ENCODE measurements around the gene STXBP5L. TPM values are rescaled to one million over a fixed set of nuclear protein-coding genes. Genes with fewer than 3 reads are reported as not detected.

Gene STXBP5L
- polyA plus RNA-seq (2013, experiment 1 of 2) = not detected
- not detected for polyA plus RNA-seq (2013, experiment 2 of 2)

GRCh38 chr3:120908030-120908794 lies at the start of gene STXBP5L:
Gene STXBP5L, plus strand, starts transcription at chr3:120908205. Its CDS starts 1,374 bp downstream, at chr3:120909579.
- H3K18ac ChIP-seq (ENCODE audit: low read depth in 1 of 2, low read length in 2 of 2) = no peak within 1 kb of the TSS
- H2BK12ac ChIP-seq (ENCODE audit: low read length in 2 of 2) = no peak within 1 kb of the TSS
- no peak within 1 kb of the TSS for H2AK5ac ChIP-seq (ENCODE audit: low read length, severe bottlenecking)
- no peak within 1 kb of the TSS for H3K14ac ChIP-seq (ENCODE audit: low read length in 2 of 2)
- H3K36me3 ChIP-seq (ENCODE audit: control insufficient read depth in 1 of 2, insufficient read depth in 2 of 2, low read depth in 1 of 2, low read length in 2 of 2) = no peaks in the 10 kb centered on the region
- H3K23ac ChIP-seq (ENCODE audit: low read length in 2 of 2) = no peak within 1 kb of the TSS
- H2BK15ac ChIP-seq (ENCODE audit: low read depth, poor library complexity, severe bottlenecking) = no peak within 1 kb of the TSS
- DNase-seq = peak; percentile 63
- no peak within 1 kb of the TSS for H4K8ac ChIP-seq (ENCODE audit: low read length)
- peak within 1 kb of the TSS; percentile 60 for H2AFZ ChIP-seq (ENCODE audit: low read depth, low read length)
- no peak within 1 kb of the TSS for H3K9ac ChIP-seq (ENCODE audit: low read length)
- H3K79me1 ChIP-seq (replicated peaks; ENCODE audit: low read length, poor library complexity, severe bottlenecking) = no peaks in the 10 kb centered on the region
- H3K4me3 ChIP-seq (ENCODE audit: insufficient read depth in 1 of 2, low read depth in 1 of 2, low read length in 2 of 2) = peak within 1 kb of the TSS; percentile 53 to 68
- H3K9me3 ChIP-seq (ENCODE audit: control insufficient read depth, low read length) = no peaks in the 10 kb centered on the region
- 1% methylated on average over 78 of the region's 83 CpGs for WGBS
- H3K27ac ChIP-seq (ENCODE audit: low read length, poor library complexity, severe bottlenecking) = no peak within 1 kb of the TSS
- no peak within 1 kb of the TSS for H4K91ac ChIP-seq (ENCODE audit: low read length)
- H3K4me1 ChIP-seq (ENCODE audit: control insufficient read depth, insufficient read depth, low read depth, low read length) = peaks cover 14% of the 10 kb centered on the region
- H3K27me3 ChIP-seq (ENCODE audit: control insufficient read depth in 1 of 2, insufficient read depth in 1 of 2, low read length in 2 of 2) = peaks cover 22 to 44% of the 10 kb centered on the region in 2 experiments
- no peak within 1 kb of the TSS for H3K4ac ChIP-seq (ENCODE audit: low read depth in 1 of 2, low read length in 2 of 2)
- H3K4me2 ChIP-seq (ENCODE audit: low read length, poor library complexity, severe bottlenecking) = peak within 1 kb of the TSS; percentile 99
- H2BK120ac ChIP-seq (ENCODE audit: low read depth, low read length) = no peak within 1 kb of the TSS
- H2BK5ac ChIP-seq (ENCODE audit: low read depth, low read length, poor library complexity, severe bottlenecking) = peak within 1 kb of the TSS; percentile 44

GRCh38 chr3:120858521-120858920 lies 49.5 kb upstream of the STXBP5L start:
- no peak overlapping the region for H3K4me3 ChIP-seq (ENCODE audit: insufficient read depth in 1 of 2, low read depth in 1 of 2, low read length in 2 of 2)
- H3K9me3 ChIP-seq (ENCODE audit: control insufficient read depth, low read length) = no peaks in the 10 kb centered on the region
- no peak overlapping the region for H3K4ac ChIP-seq (ENCODE audit: low read depth in 1 of 2, low read length in 2 of 2)
- H3K79me1 ChIP-seq (replicated peaks; ENCODE audit: low read length, poor library complexity, severe bottlenecking) = no peaks in the 10 kb centered on the region
- H2AFZ ChIP-seq (ENCODE audit: low read depth, low read length) = no peak overlapping the region
- WGBS = 73% methylated on average over 2 of the region's 3 CpGs
- H2BK120ac ChIP-seq (ENCODE audit: low read depth, low read length) = no peak overlapping the region
- no peak overlapping the region for H3K4me2 ChIP-seq (ENCODE audit: low read length, poor library complexity, severe bottlenecking)
- H3K18ac ChIP-seq (ENCODE audit: low read depth in 1 of 2, low read length in 2 of 2) = no peak overlapping the region
- H3K14ac ChIP-seq (ENCODE audit: low read length in 2 of 2) = no peak overlapping the region
- no peaks in the 10 kb centered on the region for H3K27me3 ChIP-seq (ENCODE audit: control insufficient read depth in 1 of 2, insufficient read depth in 1 of 2, low read length in 2 of 2)
- H3K27ac ChIP-seq (ENCODE audit: low read length, poor library complexity, severe bottlenecking) = no peak overlapping the region
- no peak overlapping the region for H2BK5ac ChIP-seq (ENCODE audit: low read depth, low read length, poor library complexity, severe bottlenecking)
- no peak overlapping the region for H2BK15ac ChIP-seq (ENCODE audit: low read depth, poor library complexity, severe bottlenecking)
- no peak overlapping the region for H3K9ac ChIP-seq (ENCODE audit: low read length)
- no peak overlapping the region for H2BK12ac ChIP-seq (ENCODE audit: low read length in 2 of 2)
- no peak overlapping the region for H4K8ac ChIP-seq (ENCODE audit: low read length)
- H3K23ac ChIP-seq (ENCODE audit: low read length in 2 of 2) = no peak overlapping the region
- no peaks in the 10 kb centered on the region for H3K4me1 ChIP-seq (ENCODE audit: control insufficient read depth, insufficient read depth, low read depth, low read length)
- H4K91ac ChIP-seq (ENCODE audit: low read length) = no peak overlapping the region
- no peak overlapping the region for H2AK5ac ChIP-seq (ENCODE audit: low read length, severe bottlenecking)
- DNase-seq = no peak
- H3K36me3 ChIP-seq (ENCODE audit: control insufficient read depth in 1 of 2, insufficient read depth in 2 of 2, low read depth in 1 of 2, low read length in 2 of 2) = no peaks in the 10 kb centered on the region

- no peaks in the 10 kb centered on the region for H3K9me3 ChIP-seq (ENCODE audit: control insufficient read depth, low read length)
- H3K14ac ChIP-seq (ENCODE audit: low read length in 2 of 2) = no peak overlapping the region
- no peak overlapping the region for H4K8ac ChIP-seq (ENCODE audit: low read length)
- no peak overlapping the region for H3K4ac ChIP-seq (ENCODE audit: low read depth in 1 of 2, low read length in 2 of 2)
- no peak overlapping the region for H3K9ac ChIP-seq (ENCODE audit: low read length)
- H3K4me2 ChIP-seq (ENCODE audit: low read length, poor library complexity, severe bottlenecking) = no peak overlapping the region
- no peak overlapping the region for H2BK15ac ChIP-seq (ENCODE audit: low read depth, poor library complexity, severe bottlenecking)
- 61% methylated on average over 5 of the region's 5 CpGs for WGBS
- no peak for DNase-seq
- H2AK5ac ChIP-seq (ENCODE audit: low read length, severe bottlenecking) = no peak overlapping the region
- H3K79me1 ChIP-seq (replicated peaks; ENCODE audit: low read length, poor library complexity, severe bottlenecking) = no peaks in the 10 kb centered on the region
- no peak overlapping the region for H4K91ac ChIP-seq (ENCODE audit: low read length)
- H3K4me1 ChIP-seq (ENCODE audit: control insufficient read depth, insufficient read depth, low read depth, low read length) = no peaks in the 10 kb centered on the region
- H3K36me3 ChIP-seq (ENCODE audit: control insufficient read depth in 1 of 2, insufficient read depth in 2 of 2, low read depth in 1 of 2, low read length in 2 of 2) = no peaks in the 10 kb centered on the region
- no peak overlapping the region for H3K4me3 ChIP-seq (ENCODE audit: insufficient read depth in 1 of 2, low read depth in 1 of 2, low read length in 2 of 2)
- no peak overlapping the region for H2AFZ ChIP-seq (ENCODE audit: low read depth, low read length)
- no peak overlapping the region for H3K18ac ChIP-seq (ENCODE audit: low read depth in 1 of 2, low read length in 2 of 2)
- H3K27me3 ChIP-seq (ENCODE audit: control insufficient read depth in 1 of 2, insufficient read depth in 1 of 2, low read length in 2 of 2) = peaks cover 0 to 2% of the 10 kb centered on the region in 2 experiments
- no peak overlapping the region for H3K27ac ChIP-seq (ENCODE audit: low read length, poor library complexity, severe bottlenecking)
- H3K23ac ChIP-seq (ENCODE audit: low read length in 2 of 2) = no peak overlapping the region
- H2BK5ac ChIP-seq (ENCODE audit: low read depth, low read length, poor library complexity, severe bottlenecking) = no peak overlapping the region
- no peak overlapping the region for H2BK120ac ChIP-seq (ENCODE audit: low read depth, low read length)
- no peak overlapping the region for H2BK12ac ChIP-seq (ENCODE audit: low read length in 2 of 2)
These were observed 43.5 kb upstream of the STXBP5L start for GRCh38 chr3:120864541-120864940.

- Histone ChIP-seq H2BK120ac (ENCODE audit: low read depth, low read length) (no peak overlapping the region), H3K23ac (ENCODE audit: low read length in 2 of 2) (no peak overlapping the region), H3K4me1 (ENCODE audit: control insufficient read depth, insufficient read depth, low read depth, low read length) (no peaks in the 10 kb centered on the region), H2BK12ac (ENCODE audit: low read length in 2 of 2) (no peak overlapping the region), H2BK15ac (ENCODE audit: low read depth, poor library complexity, severe bottlenecking) (no peak overlapping the region), H3K4me3 (ENCODE audit: insufficient read depth in 1 of 2, low read depth in 1 of 2, low read length in 2 of 2) (no peak overlapping the region), H2AFZ (ENCODE audit: low read depth, low read length) (no peak overlapping the region), H3K27me3 (ENCODE audit: control insufficient read depth in 1 of 2, insufficient read depth in 1 of 2, low read length in 2 of 2) (no peaks in the 10 kb centered on the region), H2AK5ac (ENCODE audit: low read length, severe bottlenecking) (no peak overlapping the region), H3K9me3 (ENCODE audit: control insufficient read depth, low read length) (no peaks in the 10 kb centered on the region), H2BK5ac (ENCODE audit: low read depth, low read length, poor library complexity, severe bottlenecking) (no peak overlapping the region), H3K4me2 (ENCODE audit: low read length, poor library complexity, severe bottlenecking) (no peak overlapping the region), H3K4ac (ENCODE audit: low read depth in 1 of 2, low read length in 2 of 2) (no peak overlapping the region), H3K14ac (ENCODE audit: low read length in 2 of 2) (no peak overlapping the region), H4K8ac (ENCODE audit: low read length) (no peak overlapping the region), H3K36me3 (ENCODE audit: control insufficient read depth in 1 of 2, insufficient read depth in 2 of 2, low read depth in 1 of 2, low read length in 2 of 2) (no peaks in the 10 kb centered on the region), H4K91ac (ENCODE audit: low read length) (no peak overlapping the region), H3K27ac (ENCODE audit: low read length, poor library complexity, severe bottlenecking) (no peak overlapping the region), H3K9ac (ENCODE audit: low read length) (no peak overlapping the region), H3K79me1 (replicated peaks; ENCODE audit: low read length, poor library complexity, severe bottlenecking) (no peaks in the 10 kb centered on the region), H3K18ac (ENCODE audit: low read depth in 1 of 2, low read length in 2 of 2) (no peak overlapping the region)
- no CpG with 5 or more reads among the region's 1 CpG for WGBS
- DNase-seq = no peak
These were observed 32.5 kb upstream of the STXBP5L start for GRCh38 chr3:120875507-120875906.

Data from mesenchymal stem cell (in vitro differentiated cells and primary cell).